ENCODE results near the gene RHOV.

DNA sequence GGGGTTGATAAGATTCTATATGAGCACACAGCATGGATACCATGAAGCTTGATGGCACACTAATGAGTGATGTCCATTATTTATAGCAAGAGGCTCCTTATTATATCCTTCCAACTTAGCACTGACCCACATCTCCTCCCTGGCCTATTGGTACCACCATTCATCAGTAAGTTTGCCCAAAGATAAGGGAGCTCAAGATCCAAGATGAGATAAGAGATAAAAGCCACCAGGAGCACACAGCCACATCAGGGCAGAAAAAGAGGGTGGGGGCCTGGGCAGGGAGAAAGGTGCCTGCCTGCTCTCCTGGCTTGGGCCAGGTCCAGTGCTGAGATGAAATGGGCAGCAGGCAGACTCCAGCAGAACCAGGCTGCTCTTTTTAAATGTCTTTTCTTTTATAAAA, 41.1 kb downstream of the RHOV start:
- TF ChIP-seq CTCF (IDR thresholded peaks at IDR 0.05) (no peak), POLR2A (IDR thresholded peaks at IDR 0.05) (no peak)
